ENCODE data around the gene BCAS1.

BCAS1 gene

GRCh38 chr20:53930651-53931504 lies 139.5 kb downstream of the BCAS1 start:
- Histone ChIP-seq H2BK5ac (ENCODE audit: low read length) (no peak overlapping the region), H3K9ac (ENCODE audit: low read length) (no peak overlapping the region), H3K4ac (ENCODE audit: low read depth, low read length) (no peak overlapping the region), H3K4me1 (ENCODE audit: control insufficient read depth, low read depth, low read length) (peaks cover 11% of the 10 kb centered on the region), H3K27ac (ENCODE audit: low read depth, low read length) (no peak overlapping the region), H4K8ac (ENCODE audit: low read depth, low read length) (no peak overlapping the region), H3K4me2 (ENCODE audit: low read length) (no peak overlapping the region), H3K79me1 (ENCODE audit: low read length) (no peaks in the 10 kb centered on the region), H3K56ac (ENCODE audit: low read length) (no peak overlapping the region), H2BK15ac (replicated peaks; ENCODE audit: low read depth) (no peak overlapping the region), H3K36me3 (ENCODE audit: control insufficient read depth, insufficient read depth, low read length) (no peaks in the 10 kb centered on the region), H2BK120ac (ENCODE audit: low read depth, low read length) (no peak overlapping the region), H3K18ac (ENCODE audit: low read length) (no peak overlapping the region), H3K79me2 (ENCODE audit: control insufficient read depth, insufficient read depth, low read length) (no peaks in the 10 kb centered on the region), H3K27me3 (ENCODE audit: insufficient read depth, low read length, poor library complexity) (no peaks in the 10 kb centered on the region), H3K4me3 (ENCODE audit: low read length) (no peak overlapping the region), H2AK5ac (ENCODE audit: low read length) (no peak overlapping the region), H4K5ac (ENCODE audit: low read length) (no peak overlapping the region), H3K23ac (ENCODE audit: low read length) (no peak overlapping the region)
- no peak for DNase-seq
- no CpG with 5 or more reads among the region's 3 CpGs for WGBS (ENCODE audit: extremely low coverage, insufficient coverage, low lambda C conversion rate)

GRCh38 chr20:53929974-53930650 lies 140.3 kb downstream of the BCAS1 start:
- Histone ChIP-seq H3K27me3 (ENCODE audit: insufficient read depth, low read length, poor library complexity) (no peaks in the 10 kb centered on the region), H3K56ac (ENCODE audit: low read length) (no peak overlapping the region), H3K4me1 (ENCODE audit: control insufficient read depth, low read depth, low read length) (peaks cover 5% of the 10 kb centered on the region), H3K79me2 (ENCODE audit: control insufficient read depth, insufficient read depth, low read length) (no peaks in the 10 kb centered on the region), H3K79me1 (ENCODE audit: low read length) (no peaks in the 10 kb centered on the region), H4K5ac (ENCODE audit: low read length) (no peak overlapping the region), H3K4me3 (ENCODE audit: low read length) (no peak overlapping the region), H3K4me2 (ENCODE audit: low read length) (no peak overlapping the region), H3K9ac (ENCODE audit: low read length) (no peak overlapping the region), H4K8ac (ENCODE audit: low read depth, low read length) (no peak overlapping the region), H3K27ac (ENCODE audit: low read depth, low read length) (no peak overlapping the region), H2BK15ac (replicated peaks; ENCODE audit: low read depth) (no peak overlapping the region), H2BK5ac (ENCODE audit: low read length) (no peak overlapping the region), H2AK5ac (ENCODE audit: low read length) (no peak overlapping the region), H3K4ac (ENCODE audit: low read depth, low read length) (no peak overlapping the region), H3K36me3 (ENCODE audit: control insufficient read depth, insufficient read depth, low read length) (no peaks in the 10 kb centered on the region), H3K18ac (ENCODE audit: low read length) (no peak overlapping the region), H3K23ac (ENCODE audit: low read length) (no peak overlapping the region), H2BK120ac (ENCODE audit: low read depth, low read length) (no peak overlapping the region)
- DNase-seq, result no peak
- WGBS (ENCODE audit: extremely low coverage, insufficient coverage, low lambda C conversion rate), result no CpG with 5 or more reads among the region's 6 CpGs

GRCh38 chr20:53929399-53929798 lies 141.0 kb downstream of the BCAS1 start:
- no CpG with 5 or more reads among the region's 2 CpGs for WGBS (ENCODE audit: extremely low coverage, insufficient coverage, low lambda C conversion rate)

GRCh38 chr20:53927990-53928389 lies 142.4 kb downstream of the BCAS1 start:
- DNase-seq, result no peak
- Histone ChIP-seq H3K27ac (ENCODE audit: low read depth, low read length) (no peak overlapping the region), H3K4me2 (ENCODE audit: low read length) (no peak overlapping the region), H3K79me2 (ENCODE audit: control insufficient read depth, insufficient read depth, low read length) (no peaks in the 10 kb centered on the region), H2AK5ac (ENCODE audit: low read length) (no peak overlapping the region), H3K79me1 (ENCODE audit: low read length) (no peaks in the 10 kb centered on the region), H3K4me3 (ENCODE audit: low read length) (no peak overlapping the region), H3K9ac (ENCODE audit: low read length) (no peak overlapping the region), H2BK15ac (replicated peaks; ENCODE audit: low read depth) (no peak overlapping the region), H2BK5ac (ENCODE audit: low read length) (no peak overlapping the region), H2BK120ac (ENCODE audit: low read depth, low read length) (no peak overlapping the region), H3K4ac (ENCODE audit: low read depth, low read length) (no peak overlapping the region), H3K27me3 (ENCODE audit: insufficient read depth, low read length, poor library complexity) (no peaks in the 10 kb centered on the region), H3K56ac (ENCODE audit: low read length) (no peak overlapping the region), H4K5ac (ENCODE audit: low read length) (no peak overlapping the region), H3K23ac (ENCODE audit: low read length) (no peak overlapping the region), H3K18ac (ENCODE audit: low read length) (no peak overlapping the region), H3K4me1 (ENCODE audit: control insufficient read depth, low read depth, low read length) (no peaks in the 10 kb centered on the region), H4K8ac (ENCODE audit: low read depth, low read length) (no peak overlapping the region), H3K36me3 (ENCODE audit: control insufficient read depth, insufficient read depth, low read length) (no peaks in the 10 kb centered on the region)
- WGBS (ENCODE audit: extremely low coverage, insufficient coverage, low lambda C conversion rate), result no CpG with 5 or more reads among the region's 7 CpGs

More at GRCh38 chr20:53929399-53929798, 141.0 kb downstream of the BCAS1 start:
- no peak overlapping the region for H4K8ac ChIP-seq (ENCODE audit: low read depth, low read length)
- no peak overlapping the region for H2BK120ac ChIP-seq (ENCODE audit: low read depth, low read length)
- H3K4ac ChIP-seq (ENCODE audit: low read depth, low read length), result no peak overlapping the region
- H2BK5ac ChIP-seq (ENCODE audit: low read length), result no peak overlapping the region
- no peak overlapping the region for H3K23ac ChIP-seq (ENCODE audit: low read length)
- H3K18ac ChIP-seq (ENCODE audit: low read length), result no peak overlapping the region
- no peaks in the 10 kb centered on the region for H3K79me1 ChIP-seq (ENCODE audit: low read length)
- H3K79me2 ChIP-seq (ENCODE audit: control insufficient read depth, insufficient read depth, low read length), result no peaks in the 10 kb centered on the region
- no peaks in the 10 kb centered on the region for H3K36me3 ChIP-seq (ENCODE audit: control insufficient read depth, insufficient read depth, low read length)
- no peak overlapping the region for H3K4me2 ChIP-seq (ENCODE audit: low read length)
- no peaks in the 10 kb centered on the region for H3K4me1 ChIP-seq (ENCODE audit: control insufficient read depth, low read depth, low read length)
- no peak overlapping the region for H2AK5ac ChIP-seq (ENCODE audit: low read length)
- H3K27ac ChIP-seq (ENCODE audit: low read depth, low read length), result no peak overlapping the region
- H4K5ac ChIP-seq (ENCODE audit: low read length), result no peak overlapping the region
- no peaks in the 10 kb centered on the region for H3K27me3 ChIP-seq (ENCODE audit: insufficient read depth, low read length, poor library complexity)
- DNase-seq, result no peak
- no peak overlapping the region for H3K9ac ChIP-seq (ENCODE audit: low read length)
- H2BK15ac ChIP-seq (replicated peaks; ENCODE audit: low read depth), result no peak overlapping the region
- H3K56ac ChIP-seq (ENCODE audit: low read length), result no peak overlapping the region
- no peak overlapping the region for H3K4me3 ChIP-seq (ENCODE audit: low read length)

- Histone ChIP-seq H3K23ac (ENCODE audit: low read length) (no peak overlapping the region), H3K4me3 (ENCODE audit: low read length) (no peak overlapping the region), H3K79me2 (ENCODE audit: control insufficient read depth, insufficient read depth, low read length) (no peaks in the 10 kb centered on the region), H2BK15ac (replicated peaks; ENCODE audit: low read depth) (no peak overlapping the region), H3K36me3 (ENCODE audit: control insufficient read depth, insufficient read depth, low read length) (no peaks in the 10 kb centered on the region), H4K5ac (ENCODE audit: low read length) (no peak overlapping the region), H2BK5ac (ENCODE audit: low read length) (no peak overlapping the region), H2BK120ac (ENCODE audit: low read depth, low read length) (no peak overlapping the region), H3K56ac (ENCODE audit: low read length) (peak overlapping the region; percentile 17), H3K27ac (ENCODE audit: low read depth, low read length) (no peak overlapping the region), H3K27me3 (ENCODE audit: insufficient read depth, low read length, poor library complexity) (no peaks in the 10 kb centered on the region), H3K18ac (ENCODE audit: low read length) (peak overlapping the region; percentile 39), H2AK5ac (ENCODE audit: low read length) (no peak overlapping the region), H3K4ac (ENCODE audit: low read depth, low read length) (no peak overlapping the region), H4K8ac (ENCODE audit: low read depth, low read length) (no peak overlapping the region), H3K9ac (ENCODE audit: low read length) (no peak overlapping the region), H3K79me1 (ENCODE audit: low read length) (no peaks in the 10 kb centered on the region), H3K4me1 (ENCODE audit: control insufficient read depth, low read depth, low read length) (no peaks in the 10 kb centered on the region), H3K4me2 (ENCODE audit: low read length) (no peak overlapping the region)
- no CpG with 5 or more reads among the region's 5 CpGs for WGBS (ENCODE audit: extremely low coverage, insufficient coverage, low lambda C conversion rate)
- peak; percentile 45 for DNase-seq
Observed at GRCh38 chr20:53926428-53927028, 143.9 kb downstream of the BCAS1 start.
